GM21717 (cell line): ENCODE data around the gene SRSF6.
"Not testable (repeated sequence)": the region's sequence is repeated elsewhere in the genome, so short reads cannot be mapped to it uniquely, and the experiment has no call there.

Experiments used
- ATAC-seq: cut with Tn5 transposase; IDR thresholded peaks from one replicate; pipeline ENCODE4 v1.9.1; 2021; ENCODE audit warnings: mild to moderate bottlenecking, moderate library complexity; ENCODE audit not compliant: unreplicated experiment

SRSF6 gene

DNA sequence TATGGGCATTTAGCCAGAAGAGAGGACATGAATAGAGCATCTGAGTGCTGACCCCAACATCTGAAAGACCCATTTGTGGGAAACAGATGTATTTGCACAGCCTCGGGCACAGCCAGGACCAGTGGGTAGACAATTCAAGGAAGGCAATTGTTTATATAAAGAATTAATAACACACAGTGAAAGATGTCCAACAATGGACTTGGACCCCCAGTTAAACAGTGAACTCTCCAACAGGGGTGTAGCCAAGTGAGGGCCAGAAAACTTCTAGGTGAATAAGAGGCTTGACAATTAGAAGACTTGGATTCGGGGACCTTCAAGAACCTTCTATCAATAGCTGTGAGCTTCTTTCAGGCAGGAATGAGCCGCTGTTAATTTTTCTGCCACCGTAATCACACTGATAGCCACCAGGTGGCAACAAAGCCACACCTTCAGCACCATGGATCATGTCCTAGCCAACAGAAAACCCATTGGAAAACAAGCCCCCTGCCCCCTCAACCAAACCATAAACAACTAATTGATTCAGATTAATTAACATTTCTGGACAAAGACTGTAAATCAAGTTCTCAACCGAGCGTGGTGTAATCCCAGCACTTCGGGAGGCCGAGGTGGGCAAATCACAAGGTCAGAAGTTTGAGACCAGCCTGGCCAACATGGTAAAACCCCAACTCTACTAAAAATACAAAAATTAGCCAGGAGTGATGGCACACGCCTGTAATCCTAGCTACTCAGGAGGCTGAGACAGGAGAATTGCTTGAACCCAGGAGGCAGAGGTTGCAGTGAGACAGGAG lies 8.8 kb upstream of the SRSF6 start:
- ATAC-seq: no peak

DNA sequence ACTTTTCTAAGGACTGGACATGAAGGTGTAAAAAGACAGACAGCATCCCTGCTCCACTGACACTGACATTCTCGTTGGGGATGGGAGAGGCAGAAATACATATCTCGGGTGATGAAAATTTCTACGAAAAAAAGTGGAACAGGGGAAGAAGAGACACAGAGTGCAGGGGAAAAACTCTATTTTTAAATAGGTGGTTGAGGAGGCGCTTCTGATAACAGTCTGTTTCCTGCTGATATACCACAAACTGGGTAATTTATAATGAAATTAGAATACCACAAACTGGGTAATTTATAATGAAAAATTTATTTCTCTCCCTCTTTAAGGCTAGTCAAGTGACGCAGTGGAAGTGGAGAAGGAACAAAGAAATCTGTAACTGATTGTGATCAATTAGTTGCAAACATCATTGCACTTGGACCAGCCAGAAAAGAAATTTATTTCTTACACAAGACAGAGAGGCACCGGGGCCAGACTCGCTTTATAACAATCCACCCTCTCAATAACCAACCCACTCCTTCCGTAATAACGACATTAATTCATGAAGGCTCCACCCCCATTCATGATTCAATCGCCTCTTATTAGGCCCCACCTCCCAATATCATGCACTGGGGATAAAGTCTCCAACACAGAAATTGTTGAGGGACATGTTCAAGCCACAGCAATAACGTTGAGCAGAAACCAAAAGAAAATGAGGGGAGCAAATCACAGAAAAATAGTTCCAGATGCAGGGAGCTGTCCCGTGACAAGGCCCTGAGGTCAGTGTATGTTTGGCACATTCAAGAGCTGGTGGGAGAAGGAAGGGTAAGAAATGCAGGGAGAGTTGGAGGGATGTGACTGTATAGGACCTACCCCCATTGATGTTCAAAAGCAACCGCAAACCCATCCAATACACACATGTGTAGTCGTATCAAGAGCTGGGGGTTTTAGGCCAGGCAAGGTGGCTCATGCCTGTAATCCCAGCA lies 6.6 kb upstream of the SRSF6 start:
- no peak for ATAC-seq

DNA sequence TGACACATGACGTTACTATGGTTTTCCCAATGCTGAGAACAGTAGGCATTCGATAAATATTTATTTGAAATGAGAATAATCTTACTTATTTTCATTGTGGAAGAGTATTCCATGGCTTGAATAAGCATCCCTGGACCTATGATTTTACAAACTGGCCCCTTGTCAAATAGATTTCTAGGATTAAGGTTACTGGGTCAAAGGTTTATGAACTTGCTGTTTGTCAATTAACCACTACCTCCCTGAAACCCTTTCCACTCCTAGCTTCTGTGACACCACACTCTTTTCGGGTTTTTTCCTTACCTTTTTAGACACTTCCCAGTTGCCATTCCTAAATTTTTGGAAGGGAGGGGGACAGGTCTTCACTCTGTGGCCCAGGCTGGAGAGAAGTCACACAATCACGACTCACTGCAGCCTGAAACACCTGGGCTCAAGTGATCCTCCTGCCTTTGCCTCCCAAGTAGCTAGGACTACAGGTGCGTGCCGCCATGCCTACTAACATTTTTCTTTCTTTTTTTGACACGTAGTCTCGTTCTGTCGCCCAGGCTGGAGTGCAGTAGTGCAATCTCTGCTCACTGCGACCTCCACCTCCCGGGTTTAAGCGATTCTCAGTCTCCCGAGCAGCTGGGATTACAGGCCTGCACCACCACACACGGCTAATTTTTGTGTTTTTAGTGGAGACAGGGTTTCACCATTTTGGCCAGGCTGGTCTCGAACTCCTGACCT lies 5.1 kb upstream of the SRSF6 start:
- no peak for ATAC-seq

DNA sequence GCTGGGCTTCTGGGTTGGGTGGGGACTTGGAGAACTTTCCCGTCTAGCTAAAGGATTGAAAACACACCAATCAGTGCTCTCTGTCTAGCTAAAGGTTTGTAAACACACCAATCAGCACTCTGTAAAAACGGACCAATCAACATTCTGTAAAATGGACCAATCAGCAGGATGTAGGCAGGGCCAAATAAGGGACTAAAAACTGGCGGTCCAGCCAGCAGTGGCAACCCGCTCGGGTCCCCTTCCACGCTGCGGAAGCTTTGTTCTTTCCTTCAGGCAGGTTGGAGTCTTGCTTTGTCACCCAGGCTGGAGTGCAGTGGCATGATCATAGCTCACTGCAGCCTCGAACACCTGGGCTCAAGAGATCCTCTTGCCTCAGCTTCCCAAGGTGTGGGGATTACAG lies 1.4 kb upstream of the SRSF6 start:
- ATAC-seq: not testable (repeated sequence)

DNA sequence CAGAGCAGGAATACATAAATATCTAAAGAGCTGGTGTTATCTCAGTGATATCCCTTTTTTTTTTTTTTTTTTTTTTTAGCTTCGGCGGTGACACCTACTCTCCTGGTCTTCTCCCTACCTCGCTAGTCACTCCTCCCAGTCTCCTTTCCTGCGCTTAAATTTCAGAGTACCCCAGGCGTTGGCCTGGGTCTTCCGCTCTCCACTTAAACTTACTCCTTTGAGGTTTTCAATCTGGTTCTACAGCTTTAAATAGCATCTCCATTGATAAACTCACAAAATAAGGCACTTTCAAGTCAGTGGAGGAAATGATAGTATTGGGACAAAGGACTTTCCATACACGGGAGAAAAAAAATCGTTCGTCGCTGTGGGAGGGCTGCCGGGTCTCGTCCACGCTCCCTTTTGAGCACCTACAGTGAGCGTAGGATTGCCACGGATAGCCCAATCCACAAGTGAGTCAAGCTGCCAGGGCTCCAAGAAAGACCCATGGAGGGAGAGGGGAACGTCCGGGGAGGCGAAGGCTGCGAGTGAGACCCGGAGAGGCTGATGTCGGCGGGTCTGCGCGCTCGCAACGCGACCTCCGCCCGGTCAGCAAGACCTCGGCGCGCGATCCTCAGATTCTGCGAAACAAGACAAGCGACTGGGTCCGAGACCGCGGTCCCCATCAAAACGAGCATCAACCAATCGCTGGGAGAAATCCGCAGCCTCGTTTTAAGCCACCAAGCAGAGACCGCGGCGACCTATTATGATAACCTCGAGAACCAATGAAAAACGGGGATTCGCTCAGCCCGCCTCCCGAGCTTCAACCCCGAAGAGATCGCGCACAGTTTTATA lies 672 bp upstream of the SRSF6 start:
- peak; percentile 84 for ATAC-seq

DNA sequence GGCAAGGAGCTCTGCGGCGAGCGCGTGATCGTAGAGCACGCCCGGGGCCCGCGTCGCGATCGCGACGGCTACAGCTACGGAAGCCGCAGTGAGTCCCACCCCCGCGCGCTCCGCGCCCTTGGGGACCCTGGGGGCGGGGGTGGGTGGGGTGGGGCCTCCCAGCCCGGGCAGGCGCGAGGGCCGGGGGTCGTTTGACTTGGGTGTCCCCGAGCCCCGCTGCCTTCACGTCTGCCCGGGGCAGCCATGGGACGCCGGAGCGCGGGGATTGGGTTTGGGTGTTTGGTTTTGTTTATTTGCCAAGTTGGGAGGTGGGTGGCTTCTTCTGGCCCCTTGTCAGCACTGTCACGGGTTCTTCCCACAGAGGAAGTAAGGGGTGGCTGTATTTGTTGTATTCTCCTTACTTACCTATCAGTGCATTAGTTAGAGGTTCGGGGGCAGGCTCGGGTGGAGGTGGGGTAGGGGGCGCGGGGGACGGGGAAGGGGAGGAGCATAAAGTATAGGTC lies 777 bp downstream of the SRSF6 start:
- ATAC-seq: no peak

DNA sequence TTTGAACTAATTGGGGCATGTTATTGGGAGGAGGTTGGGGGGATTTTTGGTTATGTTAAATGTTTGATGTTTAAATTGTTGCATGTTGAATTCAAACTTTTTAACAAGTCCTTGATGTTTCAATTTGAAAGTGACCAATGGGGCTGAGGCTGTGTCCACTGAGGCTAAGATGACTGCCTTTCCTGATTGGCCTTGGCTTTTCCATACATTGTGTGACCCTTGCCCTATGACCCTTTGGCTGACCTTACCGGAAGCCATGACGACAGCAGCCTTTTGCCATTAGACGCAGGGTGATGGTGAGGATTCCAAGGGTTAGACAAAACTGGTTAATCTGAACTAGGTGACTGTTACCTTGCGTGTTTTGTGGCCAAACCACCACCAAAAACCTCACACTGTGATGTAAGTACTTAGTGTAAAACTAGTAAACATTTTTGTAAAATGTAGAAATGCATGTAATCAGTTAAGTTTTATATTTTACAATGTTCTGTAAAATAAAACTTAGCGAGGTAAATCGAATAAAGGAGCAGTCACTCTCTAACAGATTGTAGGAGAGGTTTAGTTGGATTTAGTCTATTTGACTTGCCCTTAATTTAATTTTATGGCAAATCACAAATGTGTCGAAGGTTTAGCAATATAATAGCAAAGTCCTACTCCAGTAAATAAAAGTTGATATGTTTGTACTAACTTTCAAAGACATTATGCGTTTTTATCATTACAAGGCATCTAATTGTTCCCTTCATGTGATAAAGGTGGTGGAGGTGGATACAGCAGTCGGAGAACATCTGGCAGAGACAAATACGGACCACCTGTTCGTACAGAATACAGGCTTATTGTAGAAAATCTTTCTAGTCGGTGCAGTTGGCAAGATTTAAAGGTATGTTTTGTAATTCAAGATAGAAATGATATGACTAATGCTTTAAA lies 1.6 kb downstream of the SRSF6 start:
- ATAC-seq: no peak

DNA sequence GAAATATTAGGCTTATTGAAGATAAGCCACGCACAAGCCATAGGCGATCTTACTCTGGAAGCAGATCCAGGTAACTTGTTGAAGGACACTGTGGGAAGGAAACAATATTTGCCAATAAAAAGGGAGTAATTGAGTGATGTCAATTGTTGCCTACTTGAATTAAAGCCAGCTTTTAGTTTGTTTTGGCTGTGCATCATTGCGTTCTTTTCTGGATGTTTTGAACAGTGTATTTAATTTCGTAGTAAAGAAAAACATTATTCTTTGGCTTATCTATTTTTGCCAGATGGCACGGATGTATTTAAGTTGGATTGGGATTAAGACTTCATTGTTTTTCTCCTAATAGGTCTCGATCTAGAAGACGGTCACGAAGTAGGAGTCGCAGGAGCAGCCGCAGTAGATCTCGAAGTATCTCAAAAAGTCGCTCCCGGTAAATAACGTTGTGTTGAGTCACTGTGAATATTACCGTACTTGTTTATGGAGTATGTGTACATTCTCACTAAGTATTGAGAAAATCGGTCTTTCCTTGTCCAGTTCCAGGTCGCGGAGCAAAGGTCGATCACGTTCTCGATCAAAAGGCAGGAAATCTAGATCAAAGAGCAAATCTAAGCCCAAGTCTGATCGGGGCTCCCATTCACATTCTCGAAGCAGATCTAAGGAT lies 2.6 kb downstream of the SRSF6 start:
- no peak for ATAC-seq

DNA sequence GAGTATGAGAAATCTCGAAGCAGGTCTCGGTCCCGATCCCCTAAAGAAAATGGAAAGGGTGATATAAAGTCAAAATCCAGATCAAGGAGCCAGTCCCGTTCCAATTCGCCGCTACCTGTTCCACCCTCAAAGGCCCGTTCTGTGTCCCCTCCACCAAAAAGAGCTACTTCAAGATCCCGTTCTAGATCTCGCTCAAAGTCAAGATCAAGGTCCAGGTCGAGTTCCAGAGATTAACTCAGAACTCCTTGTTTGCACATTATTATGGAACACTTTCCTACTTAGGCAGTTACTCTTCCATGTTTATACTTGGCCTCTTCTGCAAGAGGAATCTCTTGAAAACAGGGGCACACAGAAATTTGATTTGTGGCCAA lies 3.1 kb downstream of the SRSF6 start:
- no peak for ATAC-seq

DNA sequence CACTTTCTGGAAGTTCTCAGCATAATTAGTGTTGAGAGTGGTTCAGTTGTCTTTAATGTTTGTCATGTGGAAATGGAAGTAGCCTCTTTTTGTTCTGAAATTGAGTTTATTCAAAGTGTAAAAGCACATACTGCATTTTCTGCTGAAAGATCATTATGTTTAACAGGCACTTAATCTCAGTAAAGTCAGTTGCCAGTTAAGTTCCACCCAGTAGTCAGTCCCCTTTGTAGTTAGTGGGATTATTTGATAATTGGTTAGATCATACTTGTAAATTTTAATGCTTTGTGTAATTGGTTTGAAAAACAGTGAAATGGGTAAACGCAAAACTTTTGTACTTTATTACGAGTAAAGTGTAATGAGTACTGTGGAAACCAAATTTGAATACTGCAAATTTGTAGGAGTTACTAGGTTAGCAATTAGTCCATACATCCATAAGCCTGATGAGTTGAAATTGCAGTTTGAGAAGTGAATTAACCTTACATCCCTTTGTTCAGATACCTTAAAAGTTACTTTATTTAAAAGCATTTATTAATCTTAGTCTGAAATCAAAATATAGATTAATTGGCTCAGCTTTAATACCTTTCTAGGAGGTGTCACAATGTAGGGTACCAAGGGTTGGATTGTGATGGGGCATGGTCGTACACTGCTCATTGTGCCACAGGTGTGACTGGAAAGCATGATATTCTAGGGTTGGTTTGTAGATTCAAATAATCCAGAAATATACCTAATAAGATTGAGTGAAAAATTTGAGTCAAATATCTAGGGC lies 4.4 kb downstream of the SRSF6 start:
- no peak for ATAC-seq

DNA sequence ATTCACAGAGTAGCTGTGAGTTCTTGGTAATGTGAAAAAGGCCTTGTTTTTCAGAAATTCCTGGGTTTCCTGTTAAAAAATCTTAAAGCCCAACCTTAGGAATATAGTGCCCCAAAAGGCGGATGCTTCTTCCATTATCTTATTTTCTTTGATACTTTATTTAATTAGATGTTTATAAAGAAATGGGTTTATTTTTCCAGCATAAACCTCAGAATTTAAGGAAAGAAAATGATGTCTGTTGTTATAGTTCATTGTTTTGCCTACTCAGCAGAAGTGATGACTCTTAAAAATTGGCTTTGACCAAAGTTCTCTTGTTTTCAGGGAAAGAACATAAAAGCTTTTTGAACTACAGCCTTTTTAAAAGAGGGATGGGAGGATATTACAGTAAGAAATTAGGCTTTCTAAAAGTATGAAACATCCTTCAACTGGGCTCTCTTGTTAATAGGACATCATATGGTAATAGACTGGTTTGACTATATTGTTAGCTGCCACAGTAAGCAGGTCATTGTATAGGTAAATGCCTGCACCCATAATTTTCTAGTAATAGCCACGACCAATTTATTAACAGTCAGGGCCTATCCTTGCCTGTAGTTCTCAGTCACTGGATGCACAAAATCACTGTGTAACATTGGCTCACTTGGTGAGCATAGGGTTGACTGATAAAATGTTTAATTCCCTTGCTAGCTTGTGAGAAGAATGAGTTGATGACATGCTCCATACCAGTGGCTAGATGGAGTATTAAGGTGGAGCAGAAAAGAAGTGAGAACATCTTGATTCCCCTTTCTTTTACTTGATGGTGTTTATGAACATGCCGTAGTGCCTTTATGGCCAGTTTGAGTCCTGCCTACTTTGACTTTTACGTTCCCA lies 5.2 kb downstream of the SRSF6 start:
- ATAC-seq: no peak

DNA sequence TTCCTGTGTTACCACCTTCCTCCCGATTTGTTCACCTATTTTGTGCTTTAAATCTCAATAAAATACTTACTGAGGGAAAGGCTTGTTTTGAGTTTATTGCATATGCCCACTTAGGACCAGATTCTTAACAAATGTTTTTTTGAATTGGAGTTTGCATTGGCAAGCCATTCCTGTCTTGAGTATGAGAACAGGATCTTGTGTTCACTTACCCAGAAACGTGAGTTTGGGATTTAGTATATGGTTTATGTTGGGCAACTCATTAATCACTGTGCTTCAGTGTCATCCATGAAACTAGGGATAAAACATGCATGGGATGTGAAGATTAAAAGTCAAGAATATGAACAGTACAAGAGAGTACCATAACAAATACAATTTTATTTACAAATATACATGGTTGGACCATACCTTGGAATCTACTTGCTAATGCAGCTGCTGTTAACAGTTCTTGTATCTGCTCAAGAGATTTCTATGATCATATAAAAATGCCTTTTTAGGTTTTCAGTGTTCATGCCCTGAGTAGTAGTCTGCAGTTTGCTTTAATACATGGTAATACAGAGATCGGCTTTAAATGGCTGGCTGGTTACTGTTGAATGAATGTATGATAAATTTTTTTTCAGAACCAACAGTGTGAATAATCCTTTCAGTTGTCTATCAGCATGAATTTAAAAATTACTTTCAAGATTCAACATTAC lies 6.0 kb downstream of the SRSF6 start:
- ATAC-seq: no peak

DNA sequence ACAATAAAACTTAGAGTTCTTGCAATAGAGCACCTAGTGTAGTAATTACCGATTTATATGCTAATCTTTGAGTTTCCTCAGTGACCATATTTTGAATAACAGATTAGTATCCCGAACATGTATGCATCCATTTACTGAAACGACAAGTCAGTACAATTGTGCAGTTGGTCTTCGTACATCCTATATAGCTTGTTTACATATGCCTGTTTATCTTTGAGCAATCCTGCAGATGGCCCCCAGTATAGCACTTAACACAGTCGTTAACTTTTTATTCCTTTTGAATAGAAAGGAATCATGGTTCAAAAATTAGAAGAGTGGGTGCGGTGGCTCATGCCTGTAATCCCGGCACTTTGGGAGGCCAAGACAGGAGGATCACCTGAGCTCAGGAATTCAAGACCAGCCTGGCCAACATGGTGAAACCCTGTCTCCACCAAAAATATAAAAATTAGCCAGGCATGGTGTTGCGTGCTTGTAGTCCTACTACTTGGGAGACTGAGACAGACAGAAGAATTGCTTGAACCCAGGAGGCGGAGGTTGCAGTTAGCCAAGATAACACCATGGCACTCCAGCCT lies 6.6 kb downstream of the SRSF6 start:
- no peak for ATAC-seq

DNA sequence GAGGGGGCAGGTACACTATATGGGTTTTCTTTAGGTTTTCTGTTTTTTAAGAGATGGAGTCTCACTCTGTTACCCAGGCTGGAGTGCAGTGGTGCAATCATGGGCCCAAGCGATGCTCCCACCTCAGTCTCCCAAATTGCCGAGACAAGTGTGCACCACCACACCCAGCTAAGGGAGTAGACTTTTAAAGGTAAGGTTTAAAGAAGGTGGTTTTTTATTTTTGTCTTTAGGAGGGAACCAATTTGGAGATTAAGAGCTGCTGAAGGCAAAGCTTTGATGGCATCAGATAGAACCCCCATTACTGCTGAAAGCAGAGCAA lies 7.9 kb downstream of the SRSF6 start:
- no peak for ATAC-seq

DNA sequence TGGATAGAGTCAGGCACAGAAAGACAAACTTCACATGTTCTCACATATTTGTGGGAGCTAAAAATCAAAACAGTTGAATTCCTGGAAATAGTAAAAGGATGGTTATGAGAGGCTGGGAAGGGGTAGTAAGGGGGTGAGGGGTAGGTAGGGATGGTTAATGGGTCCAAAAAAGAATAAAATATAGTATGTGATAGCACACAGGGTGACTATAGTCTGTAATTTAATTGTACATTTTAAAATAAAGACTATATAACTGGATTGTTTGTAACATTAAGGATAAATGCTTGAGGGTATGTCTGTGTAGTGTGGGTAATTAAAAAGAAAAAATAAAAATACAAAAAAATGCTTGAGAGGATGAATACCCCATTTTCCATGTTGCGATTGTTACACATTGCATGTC lies 9.9 kb downstream of the SRSF6 start:
- no peak for ATAC-seq

DNA sequence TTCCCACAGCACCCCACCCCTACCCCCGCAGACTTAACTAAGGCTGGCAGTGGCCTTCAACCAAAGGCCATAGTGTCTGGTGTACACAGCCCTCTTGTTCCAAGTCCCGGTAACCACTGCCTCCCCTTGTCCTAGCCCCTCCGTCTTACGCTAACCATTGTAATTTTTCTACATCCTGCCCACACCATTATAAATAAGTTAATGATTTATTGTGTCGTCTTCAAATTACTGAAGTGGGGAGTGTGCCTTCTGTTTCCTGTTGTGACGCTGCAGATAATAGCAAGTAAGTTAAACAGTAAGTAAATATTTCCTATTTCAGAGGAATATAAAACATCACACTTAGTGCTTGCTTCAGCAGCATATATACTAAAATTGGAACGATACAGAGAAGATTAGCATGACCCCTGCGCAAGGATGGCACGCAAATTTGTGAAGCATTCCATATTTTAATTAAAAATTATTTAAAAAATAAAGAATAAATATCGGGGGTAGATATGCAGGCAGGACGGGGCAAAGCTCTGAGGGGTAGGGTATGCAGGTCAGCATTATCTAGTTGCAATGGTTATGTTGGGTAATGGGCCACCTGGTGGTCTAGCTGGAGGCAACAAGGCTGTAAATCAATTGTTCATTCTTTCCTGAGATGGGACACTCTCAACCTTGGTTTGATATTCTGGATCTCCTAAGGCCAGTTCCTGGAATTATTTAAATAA lies 15.1 kb downstream of the SRSF6 start:
- no peak for ATAC-seq
